Effector memory CD8-positive, alpha-beta T cell (primary cell): ENCODE results near the gene SYCE1L.

Experiments used
- ATAC-seq: fragments of 150-1000 bp; cut with Tn5 transposase; replicated peaks from 2 replicates; pipeline ENCODE4 v1.10.0; 2021; ENCODE audit warnings: mild to moderate bottlenecking, moderate library complexity
- DNase-seq, 3 experiments: peaks; one replicate each; pipeline ENCODE4 v3.0.0; 2021
- H3K27ac Mint-ChIP-seq, 2 donors: one replicate each; pipeline ENCODE4 v1.8.0; 2022; ENCODE audit warnings: mild to moderate bottlenecking in 2 of 2, mixed read lengths in 2 of 2, moderate library complexity in 2 of 2
- H3K27me3 Mint-ChIP-seq, 2 donors: one replicate each; pipeline ENCODE4 v1.8.0; 2022; ENCODE audit warnings: mixed read lengths in 2 of 2
- H3K36me3 Mint-ChIP-seq: one replicate; pipeline ENCODE4 v1.8.0; 2022; ENCODE audit warnings: mild to moderate bottlenecking, moderate library complexity, mixed read lengths; ENCODE audit not compliant: insufficient read depth
- H3K4me1 Mint-ChIP-seq, 2 donors: one replicate each; pipeline ENCODE4 v1.8.0; 2022; ENCODE audit warnings: low read depth in 2 of 2, mixed read lengths in 2 of 2
- H3K4me3 Mint-ChIP-seq, 2 donors: one replicate each; pipeline ENCODE4 v1.8.0; 2022; ENCODE audit warnings: mild to moderate bottlenecking in 2 of 2, mixed read lengths in 2 of 2, moderate library complexity in 2 of 2
- H3K9me3 Mint-ChIP-seq, 2 donors: one replicate each; pipeline ENCODE4 v1.8.0; 2022; ENCODE audit warnings: mixed read lengths in 2 of 2

SYCE1L gene

GRCh38 chr16:77212741-77213541 is 13.7 kb downstream of the SYCE1L start:
- ATAC-seq, result peak; percentile 77
- H3K36me3 Mint-ChIP-seq, result peaks cover 8% of the 10 kb centered on the region
- no peaks in the 10 kb centered on the region for H3K27me3 Mint-ChIP-seq
- H3K27ac Mint-ChIP-seq, result peak overlapping the region; percentile 78 to 83
- peak overlapping the region; percentile 79 to 88 for H3K4me3 Mint-ChIP-seq
- peak; percentile 65 to 71 (median 69) for DNase-seq
- H3K4me1 Mint-ChIP-seq, result peaks cover 10% of the 10 kb centered on the region in 2 donors
- no peaks in the 10 kb centered on the region for H3K9me3 Mint-ChIP-seq

- ATAC-seq (no peak), DNase-seq (no peak)
- Mint-ChIP-seq H3K4me1 (peaks cover 10% of the 10 kb centered on the region in 2 donors), H3K9me3 (no peaks in the 10 kb centered on the region), H3K36me3 (peaks cover 8% of the 10 kb centered on the region), H3K4me3 (peak overlapping the region; percentile 79 to 88), H3K27ac (peak overlapping the region in 1 of 2 donors; percentile 78), H3K27me3 (no peaks in the 10 kb centered on the region)
These were observed 14.4 kb downstream of the SYCE1L start for GRCh38 chr16:77213542-77214106.

- no peaks in the 10 kb centered on the region for H3K27me3 Mint-ChIP-seq
- H3K27ac Mint-ChIP-seq, result no peak overlapping the region
- H3K9me3 Mint-ChIP-seq, result no peaks in the 10 kb centered on the region
- peaks cover 10% of the 10 kb centered on the region in 2 donors for H3K4me1 Mint-ChIP-seq
- no peak for ATAC-seq
- no peak for DNase-seq
- H3K4me3 Mint-ChIP-seq, result no peak overlapping the region
- peaks cover 8% of the 10 kb centered on the region for H3K36me3 Mint-ChIP-seq
These were observed 15.4 kb downstream of the SYCE1L start for GRCh38 chr16:77214411-77215138.

- H3K4me3 Mint-ChIP-seq, result no peak overlapping the region
- no peaks in the 10 kb centered on the region for H3K36me3 Mint-ChIP-seq
- DNase-seq (no peak), ATAC-seq (no peak)
- no peak overlapping the region for H3K27ac Mint-ChIP-seq
- H3K27me3 Mint-ChIP-seq, result peaks cover 3 to 4% of the 10 kb centered on the region in 2 donors
- no peaks in the 10 kb centered on the region for H3K4me1 Mint-ChIP-seq
- H3K9me3 Mint-ChIP-seq, result no peaks in the 10 kb centered on the region
These were observed 20.2 kb downstream of the SYCE1L start for GRCh38 chr16:77219437-77219836.

- no peak for DNase-seq
- peaks cover 13 to 14% of the 10 kb centered on the region in 2 donors for H3K27me3 Mint-ChIP-seq
- no peaks in the 10 kb centered on the region for H3K9me3 Mint-ChIP-seq
- H3K36me3 Mint-ChIP-seq, result no peaks in the 10 kb centered on the region
- H3K4me1 Mint-ChIP-seq, result no peaks in the 10 kb centered on the region
- ATAC-seq, result no peak
- H3K27ac Mint-ChIP-seq, result no peak overlapping the region
- no peak overlapping the region for H3K4me3 Mint-ChIP-seq
These were observed 21.2 kb downstream of the SYCE1L start for GRCh38 chr16:77220427-77220826.

- DNase-seq, result no peak
- Mint-ChIP-seq H3K4me3 (no peak overlapping the region), H3K27me3 (peaks cover 19% of the 10 kb centered on the region in 2 donors), H3K36me3 (no peaks in the 10 kb centered on the region), H3K27ac (no peak overlapping the region), H3K4me1 (no peaks in the 10 kb centered on the region), H3K9me3 (no peaks in the 10 kb centered on the region)
- no peak for ATAC-seq
These were observed 22.3 kb downstream of the SYCE1L start for GRCh38 chr16:77221482-77221881.

GRCh38 chr16:77223184-77223583 is 24.0 kb downstream of the SYCE1L start:
- ATAC-seq (no peak), DNase-seq (no peak)
- no peaks in the 10 kb centered on the region for H3K36me3 Mint-ChIP-seq
- H3K4me3 Mint-ChIP-seq, result no peak overlapping the region
- peaks cover 28 to 32% of the 10 kb centered on the region in 2 donors for H3K27me3 Mint-ChIP-seq
- H3K9me3 Mint-ChIP-seq, result no peaks in the 10 kb centered on the region
- H3K27ac Mint-ChIP-seq, result no peak overlapping the region
- H3K4me1 Mint-ChIP-seq, result no peaks in the 10 kb centered on the region

- Mint-ChIP-seq H3K9me3 (no peaks in the 10 kb centered on the region), H3K27me3 (peaks cover 33 to 41% of the 10 kb centered on the region in 2 donors), H3K4me1 (no peaks in the 10 kb centered on the region), H3K27ac (no peak overlapping the region), H3K36me3 (no peaks in the 10 kb centered on the region), H3K4me3 (no peak overlapping the region)
- DNase-seq (no peak), ATAC-seq (no peak)
These were observed 26.0 kb downstream of the SYCE1L start for GRCh38 chr16:77225182-77225581.

- Mint-ChIP-seq H3K9me3 (no peaks in the 10 kb centered on the region), H3K27ac (no peak overlapping the region), H3K4me1 (no peaks in the 10 kb centered on the region), H3K27me3 (peaks cover 47 to 54% of the 10 kb centered on the region in 2 donors), H3K4me3 (no peak overlapping the region), H3K36me3 (no peaks in the 10 kb centered on the region)
- ATAC-seq, result no peak
- DNase-seq, result no peak
These were observed 28.5 kb downstream of the SYCE1L start for GRCh38 chr16:77227745-77228144.

- Mint-ChIP-seq H3K4me3 (no peak overlapping the region), H3K9me3 (no peaks in the 10 kb centered on the region), H3K36me3 (no peaks in the 10 kb centered on the region), H3K27ac (no peak overlapping the region), H3K27me3 (peaks cover 36 to 57% of the 10 kb centered on the region in 2 donors), H3K4me1 (peaks cover under 1 to 2% of the 10 kb centered on the region in 2 donors)
- ATAC-seq (no peak), DNase-seq (no peak)
These were observed 31.8 kb downstream of the SYCE1L start for GRCh38 chr16:77231047-77231446.

- H3K27me3 Mint-ChIP-seq, result peaks cover 33 to 54% of the 10 kb centered on the region in 2 donors
- ATAC-seq (no peak), DNase-seq (no peak)
- no peak overlapping the region for H3K4me3 Mint-ChIP-seq
- H3K4me1 Mint-ChIP-seq, result peaks cover 5 to 6% of the 10 kb centered on the region in 2 donors
- H3K36me3 Mint-ChIP-seq, result no peaks in the 10 kb centered on the region
- H3K27ac Mint-ChIP-seq, result no peak overlapping the region
- no peaks in the 10 kb centered on the region for H3K9me3 Mint-ChIP-seq
These were observed 34.8 kb downstream of the SYCE1L start for GRCh38 chr16:77233799-77234519.

- H3K4me3 Mint-ChIP-seq, result no peak overlapping the region
- no peaks in the 10 kb centered on the region for H3K36me3 Mint-ChIP-seq
- peaks cover 5 to 6% of the 10 kb centered on the region in 2 donors for H3K4me1 Mint-ChIP-seq
- DNase-seq (no peak), ATAC-seq (no peak)
- no peaks in the 10 kb centered on the region for H3K9me3 Mint-ChIP-seq
- peaks cover 33 to 56% of the 10 kb centered on the region in 2 donors for H3K27me3 Mint-ChIP-seq
- peak overlapping the region in 1 of 2 donors; percentile 1 for H3K27ac Mint-ChIP-seq
These were observed 35.4 kb downstream of the SYCE1L start for GRCh38 chr16:77234611-77235010.

- peaks cover 27 to 48% of the 10 kb centered on the region in 2 donors for H3K27me3 Mint-ChIP-seq
- H3K27ac Mint-ChIP-seq, result no peak overlapping the region
- peaks cover 5 to 6% of the 10 kb centered on the region in 2 donors for H3K4me1 Mint-ChIP-seq
- no peaks in the 10 kb centered on the region for H3K36me3 Mint-ChIP-seq
- peak; percentile 99 for ATAC-seq
- DNase-seq, result peak; percentile 81 to 88 (median 86)
- H3K4me3 Mint-ChIP-seq, result peak overlapping the region; percentile 38 to 61
- H3K9me3 Mint-ChIP-seq, result no peaks in the 10 kb centered on the region
These were observed 36.9 kb downstream of the SYCE1L start for GRCh38 chr16:77236063-77236511.
